HepG2 (cell line): ENCODE results near the gene EIF3J.

Experiments used
- ETV6 ChIP-seq: sonication (generic); formaldehyde crosslinking; conservative IDR thresholded peaks from 2 replicates; pipeline ENCODE4 v1.4.0; 2020; ENCODE audit warnings: missing genetic modification reagents
- XRCC5 ChIP-seq: fragments of 200-400 bp; formaldehyde crosslinking; optimal IDR thresholded peaks from 2 replicates; pipeline ENCODE3; 2017; ENCODE audit warnings: mild to moderate bottlenecking, low read length
- ZNF263 ChIP-seq: sonication (generic); formaldehyde crosslinking; IDR thresholded peaks from 2 replicates; pipeline ENCODE4 v1.4.0; 2020; ENCODE audit warnings: missing genetic modification reagents
- ZNF460 ChIP-seq: sonication (generic); formaldehyde crosslinking; IDR thresholded peaks from 2 replicates; pipeline ENCODE4 v1.5.1; 2020; ENCODE audit warnings: missing genetic modification reagents, mild to moderate bottlenecking, borderline replicate concordance
- ZNF629 ChIP-seq: sonication (generic); formaldehyde crosslinking; conservative IDR thresholded peaks from 2 replicates; pipeline ENCODE4 v1.5.0; 2020; ENCODE audit warnings: missing genetic modification reagents
- TF ChIP-seq, protein P1 (sequence below): sonication (generic); formaldehyde crosslinking; IDR thresholded peaks from 2 replicates; pipeline ENCODE4 v1.8.1; 2022; ENCODE audit warnings: mild to moderate bottlenecking, missing genetic modification reagents
- TF ChIP-seq, protein P2 (sequence below): sonication (generic); formaldehyde crosslinking; IDR thresholded peaks from 2 replicates; pipeline ENCODE4 v1.5.0; 2020; ENCODE audit warnings: mild to moderate bottlenecking, missing genetic modification reagents, moderate library complexity

DNA sequence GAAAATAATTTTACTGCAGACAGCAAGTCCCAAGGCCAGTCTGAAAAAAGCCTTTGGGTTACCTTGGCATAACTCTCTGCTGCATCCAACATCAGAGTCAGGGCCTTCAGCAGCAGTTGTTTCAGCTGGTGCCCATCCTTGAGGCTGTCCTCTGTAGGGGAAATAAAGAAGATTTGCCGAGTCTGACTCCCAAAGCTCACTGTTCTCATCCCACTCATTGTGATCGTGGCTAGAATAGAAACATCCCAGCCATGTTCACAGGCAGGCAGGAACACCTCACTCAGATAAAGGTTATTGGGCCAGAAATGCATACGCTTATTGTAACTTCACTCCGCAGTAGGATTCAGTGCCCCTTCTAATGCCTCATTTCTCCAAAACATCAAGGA is 29.2 kb downstream of the EIF3J start:
- TF ChIP-seq ETV6 (CRISPR knock-in tag): no peak
- TF ChIP-seq, protein P1, sequence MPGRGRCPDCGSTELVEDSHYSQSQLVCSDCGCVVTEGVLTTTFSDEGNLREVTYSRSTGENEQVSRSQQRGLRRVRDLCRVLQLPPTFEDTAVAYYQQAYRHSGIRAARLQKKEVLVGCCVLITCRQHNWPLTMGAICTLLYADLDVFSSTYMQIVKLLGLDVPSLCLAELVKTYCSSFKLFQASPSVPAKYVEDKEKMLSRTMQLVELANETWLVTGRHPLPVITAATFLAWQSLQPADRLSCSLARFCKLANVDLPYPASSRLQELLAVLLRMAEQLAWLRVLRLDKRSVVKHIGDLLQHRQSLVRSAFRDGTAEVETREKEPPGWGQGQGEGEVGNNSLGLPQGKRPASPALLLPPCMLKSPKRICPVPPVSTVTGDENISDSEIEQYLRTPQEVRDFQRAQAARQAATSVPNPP: no peak
- TF ChIP-seq ZNF629 (CRISPR knock-in tag): no peak
- no peak for TF ChIP-seq XRCC5
- no peak for TF ChIP-seq ZNF460
- TF ChIP-seq, protein P2, sequence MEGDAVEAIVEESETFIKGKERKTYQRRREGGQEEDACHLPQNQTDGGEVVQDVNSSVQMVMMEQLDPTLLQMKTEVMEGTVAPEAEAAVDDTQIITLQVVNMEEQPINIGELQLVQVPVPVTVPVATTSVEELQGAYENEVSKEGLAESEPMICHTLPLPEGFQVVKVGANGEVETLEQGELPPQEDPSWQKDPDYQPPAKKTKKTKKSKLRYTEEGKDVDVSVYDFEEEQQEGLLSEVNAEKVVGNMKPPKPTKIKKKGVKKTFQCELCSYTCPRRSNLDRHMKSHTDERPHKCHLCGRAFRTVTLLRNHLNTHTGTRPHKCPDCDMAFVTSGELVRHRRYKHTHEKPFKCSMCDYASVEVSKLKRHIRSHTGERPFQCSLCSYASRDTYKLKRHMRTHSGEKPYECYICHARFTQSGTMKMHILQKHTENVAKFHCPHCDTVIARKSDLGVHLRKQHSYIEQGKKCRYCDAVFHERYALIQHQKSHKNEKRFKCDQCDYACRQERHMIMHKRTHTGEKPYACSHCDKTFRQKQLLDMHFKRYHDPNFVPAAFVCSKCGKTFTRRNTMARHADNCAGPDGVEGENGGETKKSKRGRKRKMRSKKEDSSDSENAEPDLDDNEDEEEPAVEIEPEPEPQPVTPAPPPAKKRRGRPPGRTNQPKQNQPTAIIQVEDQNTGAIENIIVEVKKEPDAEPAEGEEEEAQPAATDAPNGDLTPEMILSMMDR (CRISPR knock-in tag): no peak
- no peak for TF ChIP-seq ZNF263 (CRISPR knock-in tag)
